Activated CD4-positive, alpha-beta T cell treated with anti-CD3 and anti-CD28 coated beads, Interleukin-2, Interleukin-4, amounts not matched to agents 100 ng/mL and 50 ng/mL, durations not matched to agents 16 hours and 8 hours (primary cell): ENCODE data around the gene DIMT1.

Source experiments
- DNase-seq: peaks from one replicate; pipeline ENCODE4 v3.0.0-alpha.2; 2020; ENCODE audit warnings: low spot score

Gene DIMT1

DNA sequence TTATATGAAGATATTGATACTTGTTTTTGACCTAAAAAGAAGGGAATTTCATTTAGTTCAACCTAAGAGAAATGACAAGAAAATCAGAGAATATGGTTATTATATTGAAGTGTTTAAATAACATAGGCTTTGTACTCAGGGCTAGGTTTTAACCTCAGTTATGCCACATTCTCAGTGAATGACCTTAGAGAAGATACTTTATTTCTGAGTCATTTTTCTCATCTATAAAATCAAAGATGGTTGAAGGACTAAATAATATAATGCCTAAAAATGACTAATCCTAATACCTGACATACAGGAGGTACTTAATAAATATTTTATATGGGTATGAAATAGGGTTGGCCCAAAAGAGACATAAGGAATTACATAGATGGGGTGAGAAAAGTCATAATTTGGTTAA lies 32.3 kb downstream of the DIMT1 start:
- DNase-seq = no peak

DNA sequence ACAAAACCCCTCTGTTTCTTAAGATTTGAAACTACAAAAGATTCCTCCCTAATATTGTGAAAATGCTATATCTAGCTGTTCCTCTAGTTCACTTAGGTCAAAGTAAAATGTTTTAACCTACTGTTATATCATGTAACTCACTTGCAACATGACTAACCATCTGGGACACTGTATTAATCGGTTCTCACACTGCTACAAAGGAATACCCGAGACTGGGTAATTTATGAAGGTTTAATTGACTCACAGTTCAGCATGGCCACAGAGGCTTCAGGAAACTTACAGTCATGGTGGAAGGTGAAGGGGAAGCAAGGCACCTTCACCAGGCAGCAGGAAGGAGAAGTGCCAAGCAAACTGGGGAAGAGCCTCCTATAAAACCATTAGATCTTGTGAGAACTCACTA lies 34.7 kb downstream of the DIMT1 start:
- DNase-seq = no peak

DNA sequence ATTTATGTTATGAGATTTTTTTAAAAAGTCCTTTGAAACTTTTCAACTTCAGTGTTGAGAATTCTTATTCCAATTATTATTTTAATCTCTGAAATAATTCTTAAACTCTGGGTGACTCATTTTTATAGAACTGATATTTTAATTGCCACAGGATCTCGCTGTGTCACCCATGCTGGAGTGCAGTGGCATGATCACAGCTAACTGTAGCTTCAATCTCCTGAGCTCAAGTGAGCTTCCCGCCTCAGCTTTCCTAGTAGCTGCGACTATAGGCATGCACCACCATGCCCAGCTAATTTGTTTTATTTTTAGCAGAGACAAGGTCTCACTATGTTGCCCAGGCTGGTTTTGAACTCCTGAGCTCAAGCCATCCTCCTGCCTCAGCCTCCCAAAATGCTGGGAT lies 41.0 kb downstream of the DIMT1 start:
- no peak for DNase-seq

DNA sequence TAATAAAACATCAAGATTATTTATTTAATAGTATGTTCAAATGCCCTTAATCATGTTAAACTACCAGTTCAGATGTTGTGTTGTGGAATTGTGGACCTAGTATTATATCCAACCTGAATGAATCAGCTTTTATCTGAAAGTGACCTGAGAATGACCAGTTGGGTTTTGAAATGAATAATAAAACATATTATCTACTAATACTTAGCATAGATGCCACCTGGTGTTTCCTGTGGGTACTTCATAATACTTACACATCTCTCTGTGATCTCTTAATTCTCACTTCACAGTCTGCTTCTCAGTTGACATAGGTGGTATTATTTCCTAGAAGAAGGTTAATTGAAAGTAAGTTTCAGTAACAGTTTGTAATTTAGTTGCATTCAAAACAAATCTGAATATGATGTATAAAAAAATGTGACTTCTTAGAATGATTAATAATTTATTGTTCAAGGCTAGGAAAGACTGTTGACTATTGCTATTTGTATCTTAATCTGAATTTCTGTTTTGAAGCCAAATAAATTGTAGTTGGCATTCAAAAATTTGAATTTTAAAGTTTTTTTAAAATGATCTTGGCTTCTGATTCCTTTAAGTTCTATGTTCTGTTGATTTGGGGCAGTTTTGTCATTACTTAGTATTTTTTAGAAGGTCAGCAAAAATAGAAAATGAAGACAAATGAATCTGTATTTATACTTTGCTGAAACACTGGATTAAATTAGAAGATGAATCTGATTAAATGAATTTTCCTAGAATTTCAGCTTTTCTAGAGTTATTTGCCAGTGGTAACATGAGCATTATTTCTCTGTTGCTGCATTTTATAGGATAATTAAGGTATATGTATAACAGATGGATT lies 49.5 kb downstream of the DIMT1 start:
- peak; percentile 54 for DNase-seq

DNA sequence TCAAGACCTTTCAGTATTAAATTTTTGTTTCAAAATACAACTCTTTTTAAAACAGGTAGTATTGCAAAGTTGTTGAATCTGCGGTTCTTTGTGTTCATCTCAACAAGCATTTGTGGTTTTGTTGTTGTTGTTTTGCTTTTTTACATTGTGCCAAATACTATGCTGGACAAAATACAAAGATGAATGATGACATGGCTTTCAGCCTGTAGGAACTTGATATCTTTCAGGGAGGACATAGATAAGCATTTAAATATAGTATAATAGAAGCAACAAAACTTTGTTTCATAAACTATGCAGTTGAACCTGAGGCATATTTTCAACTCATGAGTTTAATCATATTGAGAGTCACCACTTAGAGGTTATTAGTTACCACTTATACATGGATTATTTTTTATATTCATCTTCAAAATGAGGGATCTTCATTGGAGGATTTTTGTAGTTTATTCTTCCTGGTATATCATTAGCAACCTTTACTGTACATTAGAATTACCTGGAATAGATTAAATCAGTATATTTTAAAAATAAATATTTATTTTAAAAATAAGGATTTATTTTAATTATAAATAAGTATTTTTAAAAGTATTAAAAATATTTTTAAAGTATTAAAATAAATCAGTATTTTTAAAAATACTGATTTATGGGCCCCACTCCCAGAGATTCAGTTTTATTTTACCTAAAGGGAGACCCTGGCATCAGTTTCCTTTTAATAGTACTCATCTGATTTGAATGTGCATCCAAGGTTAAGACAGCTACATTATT lies 54.8 kb downstream of the DIMT1 start:
- no peak for DNase-seq

DNA sequence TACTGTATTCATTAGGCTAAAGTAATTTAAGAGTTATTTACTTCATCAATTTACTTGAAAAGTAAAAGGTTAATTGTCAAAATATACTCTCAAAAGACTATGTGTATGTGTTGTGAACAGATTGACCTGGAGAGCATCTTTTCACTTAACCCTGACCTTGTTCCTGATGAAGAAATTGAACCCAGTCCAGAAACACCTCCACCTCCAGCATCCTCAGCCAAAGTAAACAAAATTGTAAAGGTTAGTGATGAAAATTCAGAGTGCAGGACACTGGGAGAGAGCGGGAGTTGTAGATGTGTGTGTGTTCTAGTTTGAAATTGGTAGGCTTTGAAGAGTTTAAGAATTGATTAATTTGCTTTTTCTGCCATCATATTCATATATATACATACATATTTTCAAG lies 55.8 kb downstream of the DIMT1 start:
- no peak for DNase-seq

DNA sequence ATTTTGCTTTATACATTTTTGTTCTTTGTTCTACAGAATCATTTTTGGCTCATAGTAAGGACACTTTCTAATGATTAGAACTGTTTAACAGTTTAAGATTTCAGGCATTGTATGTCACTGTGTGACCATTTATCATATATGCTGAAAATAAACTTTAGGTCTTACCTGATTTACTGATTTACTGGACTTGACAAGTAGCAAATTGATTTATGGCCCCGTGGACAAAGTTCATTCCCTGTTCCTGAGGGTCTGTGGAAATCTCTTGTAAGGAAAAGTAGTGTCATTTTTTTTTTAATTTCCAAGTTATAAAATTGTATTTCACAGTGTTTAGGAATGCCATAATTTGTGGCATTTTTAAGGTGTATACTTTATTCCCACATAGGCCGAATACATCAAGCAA lies 57.0 kb downstream of the DIMT1 start:
- DNase-seq = no peak

DNA sequence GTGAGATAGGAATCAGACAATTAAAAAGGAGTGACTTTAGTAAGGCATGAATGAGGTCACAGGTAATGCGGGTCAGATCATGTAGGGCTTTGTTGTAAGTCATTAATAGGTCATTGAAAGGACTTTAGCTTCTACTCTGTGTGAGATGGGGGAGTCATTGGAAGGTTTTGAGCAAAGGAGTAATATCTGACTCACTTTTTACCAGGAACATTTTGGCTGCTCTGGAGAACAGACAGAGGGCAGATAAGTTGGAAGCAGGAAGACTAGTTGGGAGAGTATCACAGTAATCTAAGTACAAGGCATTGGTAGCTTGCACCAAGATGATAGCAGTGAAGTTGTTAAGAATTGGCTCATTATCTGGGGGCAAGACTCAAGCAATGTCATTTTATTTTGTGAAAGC lies 60.3 kb downstream of the DIMT1 start:
- DNase-seq = no peak

DNA sequence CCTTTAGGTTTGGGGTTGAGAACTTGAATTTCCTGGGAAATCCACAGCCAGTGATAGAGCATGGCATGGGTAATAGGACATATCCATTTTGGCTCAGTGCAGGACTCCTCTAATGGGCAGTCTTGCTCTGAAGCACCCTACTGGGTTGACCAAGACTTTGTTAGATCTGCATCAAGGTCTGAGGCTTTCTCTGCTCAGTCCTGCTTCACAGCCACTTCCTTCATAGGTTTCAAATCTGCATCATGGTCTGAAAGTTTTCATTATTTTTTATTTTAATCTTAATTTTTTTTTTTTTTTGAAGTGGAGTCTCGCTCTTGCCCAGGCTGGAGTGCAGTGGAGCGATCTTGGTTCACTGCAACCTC lies 61.2 kb downstream of the DIMT1 start:
- DNase-seq = no peak

DNA sequence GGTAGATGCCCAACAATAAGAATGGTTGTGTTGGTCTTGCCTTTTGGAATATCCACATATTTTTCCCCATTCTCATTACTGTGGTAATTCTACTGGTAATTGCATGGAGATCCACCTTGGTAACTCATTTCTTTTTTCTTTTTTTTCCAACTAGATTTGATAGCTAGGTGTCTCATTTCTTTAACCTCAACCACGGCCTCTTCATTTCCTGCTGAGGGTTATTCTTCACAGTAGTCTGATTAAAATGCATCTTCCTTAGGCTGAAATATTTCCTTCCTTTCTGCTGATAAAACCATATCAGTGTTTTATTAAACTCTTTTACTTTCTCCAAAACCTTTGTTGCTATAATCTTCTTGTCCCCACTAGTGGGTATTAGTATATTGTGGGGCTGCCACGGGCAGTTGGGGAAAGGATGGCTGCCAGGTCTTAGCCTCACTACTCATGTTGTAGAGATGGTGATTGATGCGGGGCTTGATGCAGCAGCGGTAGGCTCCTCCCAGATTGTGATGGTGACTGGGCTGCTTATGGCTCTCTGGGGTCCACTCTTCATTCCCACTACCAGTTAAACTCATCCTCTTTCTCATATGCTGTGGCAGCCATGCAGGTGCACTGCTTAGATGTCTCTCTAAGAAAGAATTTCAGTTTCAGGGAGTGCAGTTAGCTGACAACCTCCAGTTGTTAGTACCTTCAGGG lies 61.8 kb downstream of the DIMT1 start:
- DNase-seq = no peak

DNA sequence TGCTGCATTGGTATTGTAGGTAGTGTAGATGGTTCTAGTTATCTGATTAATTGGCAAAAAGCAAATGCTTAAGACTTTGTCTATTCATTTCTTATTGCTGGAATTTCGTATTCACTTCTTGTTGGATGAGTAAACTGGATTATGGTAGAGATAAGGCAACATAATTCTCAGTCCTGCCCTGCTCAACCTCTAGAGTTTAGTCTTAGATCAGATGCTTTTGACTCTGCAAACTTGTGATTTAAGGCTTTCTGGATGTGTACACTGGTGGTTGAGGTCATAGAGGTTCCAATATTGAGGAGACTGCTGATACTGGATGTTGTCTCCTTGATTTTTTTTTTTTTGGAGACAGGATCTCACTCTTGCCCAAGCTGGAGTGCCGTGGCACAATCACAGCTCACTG lies 62.7 kb downstream of the DIMT1 start:
- DNase-seq = no peak

DNA sequence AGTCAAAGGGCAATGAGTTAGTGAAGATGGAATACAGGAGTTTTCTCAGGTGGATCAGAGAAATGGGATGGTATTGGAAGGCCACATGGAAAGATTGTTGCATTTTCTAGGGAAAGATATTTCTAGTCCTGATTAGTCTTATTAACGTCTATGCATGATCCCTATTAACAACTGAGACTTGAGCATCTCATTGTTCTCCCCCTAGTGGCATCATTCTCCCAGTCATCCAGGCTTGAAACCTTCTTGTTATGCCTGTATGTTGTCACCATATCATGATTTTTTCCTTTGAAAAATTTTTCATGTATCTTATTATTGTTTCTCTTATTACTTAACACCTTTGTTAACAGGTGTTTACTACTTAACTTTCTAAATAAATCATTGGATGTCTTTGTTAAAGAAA lies 63.3 kb downstream of the DIMT1 start:
- no peak for DNase-seq
